ENCODE measurements around the gene MAPK1.
"Not testable (repeated sequence)": the region's sequence is repeated elsewhere in the genome, so short reads cannot be mapped to it uniquely, and the experiment has no call there.

The MAPK1 gene

GRCh38 chr22:21719024-21719423 is 148.4 kb downstream of the MAPK1 start:
- no peak for DNase-seq

GRCh38 chr22:21718499-21718898 is 148.9 kb downstream of the MAPK1 start:
- DNase-seq, result no peak

GRCh38 chr22:21716395-21717122 is 150.9 kb downstream of the MAPK1 start:
- DNase-seq, result not testable (repeated sequence)

GRCh38 chr22:21714786-21715185 is 152.7 kb downstream of the MAPK1 start:
- peak; percentile 80 for DNase-seq

- DNase-seq, result no peak
Measured at GRCh38 chr22:21714059-21714770, 153.2 kb downstream of the MAPK1 start.

- DNase-seq, result no peak
Measured at GRCh38 chr22:21713428-21714058, 153.9 kb downstream of the MAPK1 start.

- peak; percentile 83 for DNase-seq
Measured at GRCh38 chr22:21712751-21713427, 154.6 kb downstream of the MAPK1 start.

- no peak for DNase-seq
Measured at GRCh38 chr22:21711851-21712250, 155.6 kb downstream of the MAPK1 start.

- no peak for DNase-seq
Measured at GRCh38 chr22:21710156-21710555, 157.3 kb downstream of the MAPK1 start.

- no peak for DNase-seq
Measured at GRCh38 chr22:21709688-21710087, 157.8 kb downstream of the MAPK1 start.

GRCh38 chr22:21708960-21709359 is 158.5 kb downstream of the MAPK1 start:
- no peak for DNase-seq

GRCh38 chr22:21707677-21708076 is 159.8 kb downstream of the MAPK1 start:
- DNase-seq, result no peak
